ENCODE results near the gene ZNF496.

DNA sequence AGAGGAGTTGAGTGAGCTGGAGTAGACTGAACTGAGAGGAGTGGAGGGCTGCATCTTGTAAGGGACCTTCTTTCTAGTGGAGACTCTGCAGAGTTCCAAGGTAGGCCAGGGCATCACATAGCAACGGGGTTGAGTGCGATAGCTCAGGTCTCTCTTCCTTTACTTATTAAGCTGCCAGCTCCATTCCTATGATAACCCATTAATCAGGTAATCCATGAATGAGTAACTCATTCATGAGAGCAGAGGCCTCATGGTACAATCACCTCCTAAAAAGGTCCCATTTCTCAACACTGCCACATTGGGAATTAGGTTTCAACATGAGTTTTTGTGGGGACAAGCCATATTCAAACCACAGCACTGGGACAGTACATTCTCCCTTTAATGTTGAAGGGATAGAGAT is 54.5 kb downstream of the ZNF496 start:
- TF ChIP-seq, protein P1, sequence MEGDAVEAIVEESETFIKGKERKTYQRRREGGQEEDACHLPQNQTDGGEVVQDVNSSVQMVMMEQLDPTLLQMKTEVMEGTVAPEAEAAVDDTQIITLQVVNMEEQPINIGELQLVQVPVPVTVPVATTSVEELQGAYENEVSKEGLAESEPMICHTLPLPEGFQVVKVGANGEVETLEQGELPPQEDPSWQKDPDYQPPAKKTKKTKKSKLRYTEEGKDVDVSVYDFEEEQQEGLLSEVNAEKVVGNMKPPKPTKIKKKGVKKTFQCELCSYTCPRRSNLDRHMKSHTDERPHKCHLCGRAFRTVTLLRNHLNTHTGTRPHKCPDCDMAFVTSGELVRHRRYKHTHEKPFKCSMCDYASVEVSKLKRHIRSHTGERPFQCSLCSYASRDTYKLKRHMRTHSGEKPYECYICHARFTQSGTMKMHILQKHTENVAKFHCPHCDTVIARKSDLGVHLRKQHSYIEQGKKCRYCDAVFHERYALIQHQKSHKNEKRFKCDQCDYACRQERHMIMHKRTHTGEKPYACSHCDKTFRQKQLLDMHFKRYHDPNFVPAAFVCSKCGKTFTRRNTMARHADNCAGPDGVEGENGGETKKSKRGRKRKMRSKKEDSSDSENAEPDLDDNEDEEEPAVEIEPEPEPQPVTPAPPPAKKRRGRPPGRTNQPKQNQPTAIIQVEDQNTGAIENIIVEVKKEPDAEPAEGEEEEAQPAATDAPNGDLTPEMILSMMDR (IDR thresholded peaks at IDR 0.05), result no peak
- no peak for TF ChIP-seq POLR2AphosphoS5 (IDR thresholded peaks at IDR 0.05; ENCODE audit: low read depth, low read length)
